Heart left ventricle (tissue), 16 donors: ENCODE results near the gene SNX18. TPM values are rescaled to one million over a fixed set of nuclear protein-coding genes. Genes with fewer than 3 reads are reported as not detected.

Source experiments
- ATAC-seq, 4 donors: fragments of 200-7000 bp; cut with Tn5 transposase; one replicate each; pipeline ENCODE4 v1.9.1; 2020 to 2022; ENCODE audit warnings: moderate library complexity in 4 of 4, mild to moderate bottlenecking in 3 of 4, moderate number of reproducible peaks in 1 of 4
- DNase-seq, 5 donors: peaks; one replicate each; pipeline ENCODE4 v3.0.0-alpha.2; 2020
- H3K27ac ChIP-seq, 12 donors: fragments of 200-600 bp; sonication (generic) in 4 of 12; one replicate each; pipeline versions ENCODE4 v1.5.0 to v1.8.0; 2016 to 2022; ENCODE audit warnings: mild to moderate bottlenecking in 2 of 12
- H3K27me3 ChIP-seq, 9 donors: fragments of 200-600 bp; sonication (generic) in 2 of 9; one replicate each; pipeline versions ENCODE4 v1.5.1 to v1.8.0; 2016 to 2022; ENCODE audit warnings: mild to moderate bottlenecking in 3 of 9
- H3K36me3 ChIP-seq, 9 donors: fragments of 200-600 bp; sonication (generic) in 2 of 9; one replicate each; pipeline versions ENCODE4 v1.5.0 to v1.8.0; 2018 to 2022; ENCODE audit warnings: mild to moderate bottlenecking in 2 of 9
- H3K4me1 ChIP-seq, 12 donors: fragments of 200-600 bp; sonication (generic) in 4 of 12; one replicate each; pipeline versions ENCODE4 v1.5.0 to v1.8.0; 2016 to 2022; ENCODE audit warnings: mild to moderate bottlenecking in 3 of 12
- H3K4me3 ChIP-seq, 12 donors: fragments of 200-600 bp; sonication (generic) in 4 of 12; one replicate each; pipeline versions ENCODE4 v1.5.0 to v1.8.0; 2017 to 2022; ENCODE audit warnings: mild to moderate bottlenecking in 9 of 12, moderate library complexity in 4 of 12
- H3K9me3 ChIP-seq, 12 donors: fragments of 200-600 bp; sonication (generic) in 4 of 12; one replicate each; pipeline versions ENCODE4 v1.5.0 to v1.8.0; 2016 to 2022; ENCODE audit warnings: mild to moderate bottlenecking in 1 of 12
- POLR2A ChIP-seq, 2 donors: fragments of 450-650 bp; IDR thresholded peaks; one replicate each; pipeline ENCODE4 v1.6.1; 2017; ENCODE audit warnings: antibody characterized with exemption in 2 of 2, mild to moderate bottlenecking in 2 of 2, moderate library complexity in 2 of 2
- WGBS, 4 donors: extraction: QIAGEN DNeasy Blood & Tissue Kit in 2 of 4; methylation state at CpG; one replicate each; pipeline versions ENCODE4 v1.1.5 to v1.1.7; 2013 to 2018; 5-methylcytosine and 5-hydroxymethylcytosine counted together
- intact Hi-C, 10 donors: fragments of 100-400 bp; cut with DNase I; formaldehyde crosslinking; loops; one replicate each; pipeline versions ENCODE4 v1.11.1 to v1.14.2; 2022
- polyA plus RNA-seq, 2 donors: library from polyadenylated mRNA; stranded (reverse); fragments of 200-250 nt; gene quantifications; one replicate each; pipeline ENCODE4 v1.2.3, GENCODE V29; 2013
- total RNA-seq, 9 donors: library from RNA; depleted of rRNA in 2 of 9; stranded (reverse); fragments of >200 nt in 2 of 9; fragmentation: NEBNext Ultra II Directional in 3 of 9; extraction: Animal tissue kit (Norgen Biotek cat#: 25700) in 3 of 9; gene quantifications; one replicate each; pipeline versions ENCODE4 v1.1.0 to v1.2.4, GENCODE V29; 2016 to 2023
- TF ChIP-seq, protein P1 (sequence below), 12 donors: fragments of 200-600 bp; sonication (generic) in 4 of 12; IDR thresholded peaks; one replicate each; pipeline versions ENCODE4 v1.5.0 to v1.8.0; 2018 to 2022; ENCODE audit warnings: antibody characterized with exemption in 12 of 12, mild to moderate bottlenecking in 5 of 12
- donor health status: ischemic (EF 13 %, LVEDD 7.1; RV severe dilation, severe dysfunction).
- donor health status: healthy with polysubstance abuse.
- donor health status: DM: no; HTN: yes; CAD: no.
- donor health status: DM: no; HTN: no; CAD: no.
- donor health status: ischemic (EF 25% LVEDD 6.9; RV normal size, moderate dysfunction).
- donor health status: ischemic (EF 25% LVEDD 5.7; RV mildly dilated, moderate dysfunction).
- donor health status: healthy.
- donor health status: DM: yes; HTN: yes; CAD: no.
- donor health status: ischemic (EF 35%, LVEDD 5.7; RV mildly dilated, moderate dysfunction).
- donor health status: nonischemic (EF 11% LVEDD 7.7; RV severe dilation, severe dysfunction).
- donor health status: DM: yes; HTN: yes; CAD: no.
- donor health status: PGD.
- donor health status: ischemic (EF 29% LVEDD 5.4; RV normal size, mild dysfunction).
- donor health status: nonischemic (EF 23%, LVEDD 6.1; RV moderate dilation, normal function).

The SNX18 gene
- total and polyA plus RNA-seq, 11 donors, result 4.1 to 39.6 (median 23.1) TPM

DNA sequence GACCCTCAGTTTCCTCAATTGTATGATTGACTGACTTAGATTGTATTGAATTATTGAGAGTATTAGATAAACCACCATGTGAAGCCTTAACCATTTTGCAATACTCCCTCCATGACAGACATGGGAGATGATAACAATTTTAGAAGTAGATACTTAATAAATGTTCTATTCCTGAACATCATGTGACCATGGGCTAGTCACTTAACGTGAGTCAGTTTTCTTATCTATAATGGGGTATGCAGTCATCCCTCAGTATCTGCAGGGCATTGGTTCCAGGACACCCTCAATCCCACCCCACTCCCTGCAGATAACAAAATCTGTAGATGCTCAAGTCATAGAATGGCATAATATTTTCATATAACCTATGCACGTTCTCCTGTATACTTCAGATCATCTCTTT is 31.0 kb downstream of the SNX18 start:
- Histone ChIP-seq H3K4me3 (no peak overlapping the region), H3K27me3 (no peaks in the 10 kb centered on the region), H3K36me3 (peaks cover 0 to 45% (median 11%) of the 10 kb centered on the region in 9 donors), H3K4me1 (peaks cover 0 to 26% (median 14%) of the 10 kb centered on the region in 12 donors), H3K9me3 (no peaks in the 10 kb centered on the region), H3K27ac (peak overlapping the region in 3 of 12 donors; percentile 1 to 57 (median 29))
- intact Hi-C loops, result no loop called here
- DNase-seq (no peak), ATAC-seq (peak in 2 of 4 donors; percentile 17 to 54)
- TF ChIP-seq POLR2A (IDR thresholded peaks at IDR 0.05), result no peak
- TF ChIP-seq, protein P1, sequence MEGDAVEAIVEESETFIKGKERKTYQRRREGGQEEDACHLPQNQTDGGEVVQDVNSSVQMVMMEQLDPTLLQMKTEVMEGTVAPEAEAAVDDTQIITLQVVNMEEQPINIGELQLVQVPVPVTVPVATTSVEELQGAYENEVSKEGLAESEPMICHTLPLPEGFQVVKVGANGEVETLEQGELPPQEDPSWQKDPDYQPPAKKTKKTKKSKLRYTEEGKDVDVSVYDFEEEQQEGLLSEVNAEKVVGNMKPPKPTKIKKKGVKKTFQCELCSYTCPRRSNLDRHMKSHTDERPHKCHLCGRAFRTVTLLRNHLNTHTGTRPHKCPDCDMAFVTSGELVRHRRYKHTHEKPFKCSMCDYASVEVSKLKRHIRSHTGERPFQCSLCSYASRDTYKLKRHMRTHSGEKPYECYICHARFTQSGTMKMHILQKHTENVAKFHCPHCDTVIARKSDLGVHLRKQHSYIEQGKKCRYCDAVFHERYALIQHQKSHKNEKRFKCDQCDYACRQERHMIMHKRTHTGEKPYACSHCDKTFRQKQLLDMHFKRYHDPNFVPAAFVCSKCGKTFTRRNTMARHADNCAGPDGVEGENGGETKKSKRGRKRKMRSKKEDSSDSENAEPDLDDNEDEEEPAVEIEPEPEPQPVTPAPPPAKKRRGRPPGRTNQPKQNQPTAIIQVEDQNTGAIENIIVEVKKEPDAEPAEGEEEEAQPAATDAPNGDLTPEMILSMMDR (IDR thresholded peaks at IDR 0.05), result no peak
- WGBS, 4 donors, result 65 to 70% (median 67%) methylated on average over 2 of the region's 2 CpGs

DNA sequence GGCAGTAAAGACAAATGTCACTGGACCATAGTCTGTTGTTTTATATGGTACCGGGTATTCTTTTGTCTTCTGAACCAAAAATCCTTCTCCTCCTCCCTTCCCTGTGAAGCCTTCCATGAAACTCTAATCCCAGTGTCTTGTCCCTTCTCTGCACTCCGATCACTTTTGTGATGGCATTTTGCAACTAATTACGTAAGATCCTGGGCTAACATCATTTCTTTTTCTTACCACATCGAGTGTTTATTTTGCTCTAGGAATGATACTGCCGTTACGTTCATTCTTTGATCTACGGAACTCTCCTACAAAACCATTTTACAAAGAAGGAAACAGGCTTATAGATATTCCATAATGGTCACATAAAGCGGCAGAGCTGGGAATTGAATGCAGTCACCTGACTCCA is 33.7 kb downstream of the SNX18 start:
- ATAC-seq, result no peak
- H3K27me3 ChIP-seq, result no peaks in the 10 kb centered on the region
- H3K9me3 ChIP-seq, result no peaks in the 10 kb centered on the region
- no peak overlapping the region for H3K4me3 ChIP-seq
- DNase-seq, result no peak
- peaks cover 0 to 37% (median 5%) of the 10 kb centered on the region in 9 donors for H3K36me3 ChIP-seq
- peaks cover 0 to 32% (median 14%) of the 10 kb centered on the region in 12 donors for H3K4me1 ChIP-seq
- no peak overlapping the region for H3K27ac ChIP-seq
- 89 to 97% (median 96%) methylated on average over 8 of the region's 8 CpGs for WGBS, 4 donors
- TF ChIP-seq, protein P1 (IDR thresholded peaks at IDR 0.05), result no peak
- no peak for TF ChIP-seq POLR2A (IDR thresholded peaks at IDR 0.05)
- intact Hi-C loops, result no loop called here

DNA sequence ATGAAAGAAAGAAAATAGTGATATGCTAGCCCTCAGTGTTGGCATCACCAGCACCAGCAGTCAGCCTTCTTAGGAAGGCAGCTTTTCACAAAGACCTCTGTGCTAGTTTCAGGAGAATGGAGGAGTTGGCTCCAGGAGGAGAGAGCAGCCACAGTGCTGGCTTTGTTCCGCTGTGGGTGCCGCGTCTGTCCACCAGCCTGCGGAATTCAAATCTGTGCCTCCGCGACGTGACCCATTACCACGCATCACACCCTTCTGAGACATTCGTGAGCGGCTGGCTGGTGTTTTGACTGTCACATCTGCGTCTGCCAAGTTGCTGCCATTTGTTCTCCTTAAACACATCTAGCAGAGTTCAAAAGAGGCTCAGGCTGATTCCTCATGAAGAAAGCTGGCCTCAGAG is 34.4 kb downstream of the SNX18 start:
- no peak overlapping the region for H3K4me3 ChIP-seq
- H3K9me3 ChIP-seq, result no peaks in the 10 kb centered on the region
- H3K27ac ChIP-seq, result no peak overlapping the region
- no peak for ATAC-seq
- DNase-seq, result no peak
- peaks cover 0 to 27% (median 14%) of the 10 kb centered on the region in 12 donors for H3K4me1 ChIP-seq
- peaks cover 0 to 32% (median 5%) of the 10 kb centered on the region in 9 donors for H3K36me3 ChIP-seq
- WGBS, 4 donors, result 78 to 96% (median 91%) methylated on average over 11 of the region's 11 CpGs
- H3K27me3 ChIP-seq, result no peaks in the 10 kb centered on the region
- intact Hi-C loops, result no loop called here
- TF ChIP-seq POLR2A (IDR thresholded peaks at IDR 0.05), result no peak
- TF ChIP-seq, protein P1 (IDR thresholded peaks at IDR 0.05), result no peak

DNA sequence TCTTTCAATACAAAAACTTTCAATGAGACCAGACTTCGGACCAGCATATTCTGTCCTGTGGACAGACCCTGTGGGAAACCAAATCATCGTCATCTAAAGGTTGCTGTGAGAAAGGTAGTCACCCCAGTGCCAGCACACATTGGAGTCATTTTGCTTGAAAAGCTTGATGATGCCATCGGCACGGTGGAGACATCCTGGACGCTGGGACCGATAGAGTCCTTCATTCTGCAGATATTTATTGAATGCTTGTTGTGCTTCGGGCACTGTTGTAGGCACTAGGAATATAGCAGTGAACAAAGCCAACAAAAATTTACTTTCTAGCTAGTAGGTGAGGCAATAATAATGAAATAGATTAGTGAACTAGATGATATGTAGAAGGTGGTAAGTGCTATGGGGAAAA is 34.9 kb downstream of the SNX18 start:
- no peak for TF ChIP-seq POLR2A (IDR thresholded peaks at IDR 0.05)
- TF ChIP-seq, protein P1 (IDR thresholded peaks at IDR 0.05), result no peak
- H3K4me1 ChIP-seq, result peaks cover 0 to 24% (median 12%) of the 10 kb centered on the region in 12 donors
- no peaks in the 10 kb centered on the region for H3K9me3 ChIP-seq
- no peak overlapping the region for H3K4me3 ChIP-seq
- ATAC-seq (no peak), DNase-seq (no peak)
- no peaks in the 10 kb centered on the region for H3K27me3 ChIP-seq
- H3K36me3 ChIP-seq, result peaks cover 0 to 27% (median 3%) of the 10 kb centered on the region in 9 donors
- no peak overlapping the region for H3K27ac ChIP-seq
- WGBS, 4 donors, result 97 to 99% (median 98%) methylated on average over 7 of the region's 7 CpGs
- intact Hi-C loops, result no loop called here
